CD14-positive monocyte (primary cell): Measurements from ENCODE around the gene DEFB129. TPM values are rescaled to one million over a fixed set of nuclear protein-coding genes. Genes with fewer than 3 reads are reported as not detected.
A peak's percentile ranks its signal among the peaks of the same experiment; 100 is the strongest.

ENCODE experiments used
- DNase-seq, 3 donors: peaks; one replicate each; pipeline ENCODE4 v3.0.0-alpha.2; 2011 to 2022
- H2AFZ ChIP-seq: 2 replicates; pipeline ENCODE4 v1.6.0; 2012; ENCODE audit warnings: mild to moderate bottlenecking, low read depth, low read length, inconsistent platforms; ENCODE audit not compliant: insufficient read depth, poor library complexity, severe bottlenecking
- H3K27ac ChIP-seq, 2 donors: 1 replicate in 1 of 2; 2 replicates in 1 of 2; pipeline ENCODE4 v1.5.1; 2012 to 2013; ENCODE audit warnings: low read length in 2 of 2, control low read depth in 1 of 2, inconsistent platforms in 1 of 2, low read depth in 1 of 2, mild to moderate bottlenecking in 1 of 2
- H3K27me3 ChIP-seq, 2 donors: one replicate each; pipeline versions ENCODE4 v1.6.0 to v1.6.1; 2011 to 2013; ENCODE audit warnings: low read length in 2 of 2; ENCODE audit not compliant: control insufficient read depth in 2 of 2, insufficient read depth in 2 of 2
- H3K36me3 ChIP-seq, 2 donors: replicated peaks in 1 of 2; 1 replicate in 1 of 2; 2 replicates in 1 of 2; pipeline versions ENCODE4 v1.5.1 to v1.6.1; 2012 to 2013; ENCODE audit warnings: low read length in 2 of 2, control low read depth in 1 of 2, inconsistent platforms in 1 of 2, mild to moderate bottlenecking in 1 of 2; ENCODE audit not compliant: insufficient read depth in 2 of 2, control insufficient read depth in 1 of 2
- H3K4me1 ChIP-seq, 2 donors: 1 replicate in 1 of 2; 2 replicates in 1 of 2; pipeline versions ENCODE4 v1.5.1 to v1.6.1; 2012 to 2013; ENCODE audit warnings: low read length in 2 of 2, control low read depth in 1 of 2, inconsistent platforms in 1 of 2, mild to moderate bottlenecking in 1 of 2, moderate library complexity in 1 of 2; ENCODE audit not compliant: insufficient read depth in 2 of 2, control insufficient read depth in 1 of 2
- H3K4me2 ChIP-seq: replicated peaks from 2 replicates; pipeline ENCODE3; 2012; ENCODE audit warnings: low read length, moderate library complexity, mild to moderate bottlenecking; ENCODE audit not compliant: poor library complexity, severe bottlenecking; ENCODE audit errors: extremely low read depth
- H3K4me3 ChIP-seq, 3 experiments: fragments of 200-600 bp in 1 of 3; sonication (generic) in 1 of 3; replicated peaks in 1 of 3; 1 replicate in 2 of 3; 2 replicates in 1 of 3; pipeline ENCODE4 v1.5.1; 2011 to 2013; ENCODE audit warnings: low read length in 3 of 3, mild to moderate bottlenecking in 3 of 3, control low read depth in 2 of 3, low read depth in 2 of 3, inconsistent platforms in 1 of 3, moderate library complexity in 1 of 3
- H3K79me2 ChIP-seq: 2 replicates; pipeline ENCODE4 v1.6.0; 2012; ENCODE audit warnings: mild to moderate bottlenecking, control low read depth, inconsistent platforms, low read length, moderate library complexity; ENCODE audit not compliant: insufficient read depth
- H3K9ac ChIP-seq: 2 replicates; pipeline ENCODE4 v1.6.0; 2017; ENCODE audit warnings: low read length, mild to moderate bottlenecking; ENCODE audit not compliant: insufficient read depth, poor library complexity, severe bottlenecking
- H3K9me3 ChIP-seq, 2 donors: replicated peaks in 1 of 2; 1 replicate in 1 of 2; 2 replicates in 1 of 2; pipeline versions ENCODE4 v1.5.1 to v1.6.1; 2012 to 2013; ENCODE audit warnings: low read length in 2 of 2, control low read depth in 1 of 2; ENCODE audit not compliant: control insufficient read depth in 1 of 2, insufficient read depth in 1 of 2
- H4K20me1 ChIP-seq: 2 replicates; pipeline ENCODE4 v1.6.0; 2012; ENCODE audit warnings: mild to moderate bottlenecking, low read length, control low read depth, moderate library complexity; ENCODE audit not compliant: insufficient read depth
- H3K27ac Mint-ChIP-seq, 7 donors: one replicate each; pipeline ENCODE4 v1.8.0; 2020; ENCODE audit warnings: mild to moderate bottlenecking in 7 of 7, mixed read lengths in 7 of 7, moderate library complexity in 6 of 7, inconsistent platforms in 2 of 7
- H3K27me3 Mint-ChIP-seq, 3 donors: one replicate each; pipeline ENCODE4 v1.8.0; 2021 to 2022; ENCODE audit warnings: low read depth in 3 of 3, mild to moderate bottlenecking in 3 of 3, mixed read lengths in 3 of 3, moderate library complexity in 3 of 3, inconsistent platforms in 1 of 3
- H3K36me3 Mint-ChIP-seq, 2 donors: one replicate each; pipeline ENCODE4 v1.8.0; 2020; ENCODE audit warnings: mixed read lengths in 2 of 2, inconsistent platforms in 1 of 2, mild to moderate bottlenecking in 1 of 2
- H3K4me1 Mint-ChIP-seq: one replicate; pipeline ENCODE4 v1.8.0; 2020; ENCODE audit warnings: mild to moderate bottlenecking, mixed read lengths
- H3K4me3 Mint-ChIP-seq, 2 donors: one replicate each; pipeline ENCODE4 v1.8.0; 2020; ENCODE audit warnings: mild to moderate bottlenecking in 2 of 2, mixed read lengths in 2 of 2, moderate library complexity in 1 of 2
- H3K9me3 Mint-ChIP-seq, 7 donors: one replicate each; pipeline ENCODE4 v1.8.0; 2020 to 2022; ENCODE audit warnings: mixed read lengths in 7 of 7, mild to moderate bottlenecking in 6 of 7, moderate library complexity in 6 of 7, inconsistent platforms in 2 of 7
- CTCF ChIP-seq: fragments of 200-600 bp; IDR thresholded peaks from one replicate; pipeline ENCODE4 v1.8.0; 2022; ENCODE audit warnings: antibody characterized with exemption, mild to moderate bottlenecking
- WGBS: methylation state at CpG from one replicate; pipeline ENCODE4 v1.1.5; 2013; ENCODE audit warnings: missing lambda C conversion rate; ENCODE audit not compliant: insufficient coverage; 5-methylcytosine and 5-hydroxymethylcytosine counted together
- intact Hi-C, 2 donors: fragments of 100-400 bp; cut with micrococcal nuclease; formaldehyde crosslinking; loops; one replicate each; pipeline versions ENCODE4 v1.15.0 to v1.15.1; 2023
- polyA minus RNA-seq: library from RNA; depleted of rRNA, polyadenylated mRNA; stranded (reverse); fragments of >200 nt; gene quantifications from 2 replicates; pipeline ENCODE4 v1.2.3, GENCODE V29; 2012
- polyA plus RNA-seq, 3 donors: library from polyadenylated mRNA; depleted of rRNA in 1 of 3; unstranded in 2 of 3; stranded (reverse) in 1 of 3; fragments of 300-500 nt in 2 of 3; fragments of >200 nt in 1 of 3; fragmentation: Illumina TruSeq in 2 of 3; gene quantifications; 1 replicate in 2 of 3; 2 replicates in 1 of 3; pipeline ENCODE4 v1.2.3, GENCODE V29; 2012 to 2021
- total RNA-seq, 12 experiments: library from RNA in 1 of 12; stranded (reverse) in 1 of 12; fragments of 120-200 nt in 1 of 12; gene quantifications; one replicate each; pipeline ENCODE4 v1.2.4 and lab custom pipeline; 2013 to 2026; ENCODE audit warnings: mixed read lengths in 6 of 12, inconsistent platforms in 1 of 12

The DEFB129 gene, protein sequence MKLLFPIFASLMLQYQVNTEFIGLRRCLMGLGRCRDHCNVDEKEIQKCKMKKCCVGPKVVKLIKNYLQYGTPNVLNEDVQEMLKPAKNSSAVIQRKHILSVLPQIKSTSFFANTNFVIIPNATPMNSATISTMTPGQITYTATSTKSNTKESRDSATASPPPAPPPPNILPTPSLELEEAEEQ
- total RNA-seq (2013) = not detected
- polyA plus RNA-seq (not detected), polyA minus RNA-seq (not detected in 2 replicates), total RNA-seq (lab: John Stamatoyannopoulos, UW) (0 to 0.23 (median 0) reads per million in 11 experiments)

GRCh38 chr20:226958-227357, at the start of gene DEFB129:
DEFB129 (plus strand) TSS chr20:227258; CDS start chr20:227289, 31 bp downstream.
- Mint-ChIP-seq H3K9me3 (peaks cover 0 to 5% (median 0%) of the 10 kb centered on the region in 7 donors), H3K4me1 (peaks cover 16% of the 10 kb centered on the region), H3K36me3 (no peaks in the 10 kb centered on the region), H3K27ac (peak within 1 kb of the TSS in 6 of 7 donors; percentile 36 to 89 (median 73)), H3K27me3 (peaks cover 0 to 3% (median 0%) of the 10 kb centered on the region in 3 donors), H3K4me3 (no peak within 1 kb of the TSS)
- no peaks in the 10 kb centered on the region for H3K36me3 ChIP-seq
- intact Hi-C loops = no loop called here
- peak within 1 kb of the TSS; percentile 22 for H3K9ac ChIP-seq
- no peaks in the 10 kb centered on the region for H3K79me2 ChIP-seq
- H3K4me1 ChIP-seq = peaks cover 13 to 15% of the 10 kb centered on the region in 2 donors
- peaks cover 0 to 2% of the 10 kb centered on the region in 2 donors for H3K27me3 ChIP-seq
- H4K20me1 ChIP-seq = no peaks in the 10 kb centered on the region
- H3K27ac ChIP-seq = peak within 1 kb of the TSS in 1 of 2 donors; percentile 82
- H3K4me2 ChIP-seq = peak within 1 kb of the TSS; percentile 23
- H2AFZ ChIP-seq = peak within 1 kb of the TSS; percentile 79
- no peak for DNase-seq
- TF ChIP-seq CTCF = no peak
- 100% methylated on average over 2 of the region's 3 CpGs for WGBS
- H3K9me3 ChIP-seq = no peaks in the 10 kb centered on the region
- H3K4me3 ChIP-seq = peak within 1 kb of the TSS in 1 of 3 experiments; percentile 21

DNA sequence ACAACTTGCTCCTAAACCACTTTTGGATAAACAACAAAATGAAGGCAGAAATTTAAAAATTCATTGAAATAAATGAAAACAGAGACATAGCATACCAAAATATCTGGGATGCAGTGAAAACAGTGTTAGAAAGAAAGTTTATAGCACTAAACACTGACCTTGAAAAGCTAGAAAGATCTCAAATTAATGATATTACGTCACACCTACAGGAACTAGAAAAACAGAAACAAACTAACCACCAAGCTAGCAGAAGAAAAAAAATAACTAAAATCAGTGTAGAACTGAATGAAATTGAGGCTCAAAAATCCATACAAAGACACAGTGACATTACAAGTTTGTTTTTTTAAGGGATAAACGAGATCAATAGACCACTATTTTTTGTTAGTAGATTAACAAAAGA, 42.8 kb upstream of the DEFB129 start:
- peaks cover 6 to 8% (median 6%) of the 10 kb centered on the region in 3 donors for H3K27me3 Mint-ChIP-seq
- no peak overlapping the region for H2AFZ ChIP-seq
- H3K27ac Mint-ChIP-seq = no peak overlapping the region
- DNase-seq = no peak
- no peak overlapping the region for H3K9ac ChIP-seq
- no peaks in the 10 kb centered on the region for H3K36me3 ChIP-seq
- H3K4me1 Mint-ChIP-seq = no peaks in the 10 kb centered on the region
- no peak for TF ChIP-seq CTCF
- no CpG with 5 or more reads among the region's 2 CpGs for WGBS
- peaks cover 3 to 19% (median 14%) of the 10 kb centered on the region in 7 donors for H3K9me3 Mint-ChIP-seq
- no peaks in the 10 kb centered on the region for H4K20me1 ChIP-seq
- H3K27ac ChIP-seq = no peak overlapping the region
- H3K79me2 ChIP-seq = no peaks in the 10 kb centered on the region
- H3K27me3 ChIP-seq = peaks cover 3 to 7% of the 10 kb centered on the region in 2 donors
- H3K36me3 Mint-ChIP-seq = no peaks in the 10 kb centered on the region
- H3K4me2 ChIP-seq = no peak overlapping the region
- H3K4me3 ChIP-seq = no peak overlapping the region
- intact Hi-C loops = no loop called here
- no peak overlapping the region for H3K4me3 Mint-ChIP-seq
- H3K9me3 ChIP-seq = no peaks in the 10 kb centered on the region
- H3K4me1 ChIP-seq = no peaks in the 10 kb centered on the region
